Stimulated activated naive CD4-positive, alpha-beta T cell (primary cell): ENCODE results near the gene AMER3.

ENCODE experiments used
- DNase-seq, 6 experiments: peaks; one replicate each; lab custom pipeline; 2025; lab: John Stamatoyannopoulos, UW

The AMER3 gene

DNA sequence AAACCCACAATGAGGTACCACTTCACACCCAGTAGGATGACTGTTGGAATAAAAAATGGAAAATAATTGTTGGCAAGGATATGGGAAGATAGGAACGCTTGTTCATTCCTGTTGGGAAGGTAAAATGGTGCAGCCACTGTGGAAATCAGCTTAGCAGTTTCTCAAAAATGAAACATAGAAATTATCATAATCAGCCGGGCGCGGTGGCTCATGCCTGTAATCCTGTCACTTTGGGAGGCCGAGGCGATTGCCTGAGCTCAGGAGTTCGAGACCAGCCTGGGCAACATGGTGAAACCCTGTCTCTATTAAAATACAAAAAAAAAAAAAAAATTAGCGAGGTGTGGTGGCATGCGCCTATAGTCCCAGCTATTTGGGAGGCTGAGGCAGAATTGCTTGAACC is 23.4 kb downstream of the AMER3 start:
- no peak for DNase-seq

DNA sequence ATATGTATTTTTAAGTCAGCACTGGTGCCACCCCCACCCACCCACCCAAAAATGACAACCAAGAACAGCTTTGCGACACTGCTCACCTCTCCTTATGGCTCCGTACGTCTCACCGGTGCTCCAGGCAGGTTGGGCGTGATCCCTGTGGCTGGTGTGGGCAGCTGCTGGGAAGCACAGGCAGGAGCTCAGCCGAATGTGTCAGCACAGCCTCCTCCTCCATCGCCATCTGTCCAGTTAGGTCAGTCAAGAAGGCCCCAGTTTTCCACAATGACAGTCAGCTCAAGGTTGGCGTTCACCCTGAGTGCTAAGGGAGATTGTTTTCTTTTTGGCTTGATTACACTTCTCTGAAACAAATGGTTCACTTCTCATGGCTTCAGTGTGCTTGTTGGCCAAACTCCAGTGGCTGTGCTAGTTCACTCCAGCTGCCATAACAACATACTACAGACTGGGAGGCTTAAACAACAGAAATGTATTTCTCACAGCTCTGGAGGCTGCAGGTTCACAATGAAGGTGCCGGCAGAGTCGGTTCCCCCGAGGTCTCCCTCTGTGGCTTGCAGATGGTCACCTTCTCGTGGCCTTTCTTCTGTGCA is 30.2 kb downstream of the AMER3 start:
- DNase-seq = no peak

DNA sequence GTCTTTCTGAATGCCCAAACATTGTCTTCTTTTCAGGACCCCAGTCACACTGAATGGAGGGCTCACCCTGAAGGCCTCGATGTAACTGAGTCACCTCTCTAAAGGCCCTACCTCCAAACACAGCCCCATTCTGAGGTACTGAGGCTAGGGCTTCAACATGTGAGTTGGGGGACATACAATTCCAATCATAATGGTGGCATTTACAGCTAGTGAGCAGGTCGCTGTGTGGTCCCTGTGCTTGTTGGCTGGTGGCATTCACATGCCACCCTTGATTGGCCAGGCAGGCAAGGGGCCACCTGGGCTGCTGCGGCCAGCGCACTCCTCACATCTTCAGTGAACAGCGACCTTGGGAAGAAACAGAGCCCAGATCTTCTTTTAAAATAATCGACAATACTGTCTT is 30.7 kb downstream of the AMER3 start:
- no peak for DNase-seq

GRCh38 chr2:130787841-130788240 is 32.5 kb downstream of the AMER3 start:
- DNase-seq = no peak

GRCh38 chr2:130790312-130790711 is 35.0 kb downstream of the AMER3 start:
- no peak for DNase-seq

GRCh38 chr2:130790804-130791616 is 35.7 kb downstream of the AMER3 start:
- DNase-seq = no peak

DNA sequence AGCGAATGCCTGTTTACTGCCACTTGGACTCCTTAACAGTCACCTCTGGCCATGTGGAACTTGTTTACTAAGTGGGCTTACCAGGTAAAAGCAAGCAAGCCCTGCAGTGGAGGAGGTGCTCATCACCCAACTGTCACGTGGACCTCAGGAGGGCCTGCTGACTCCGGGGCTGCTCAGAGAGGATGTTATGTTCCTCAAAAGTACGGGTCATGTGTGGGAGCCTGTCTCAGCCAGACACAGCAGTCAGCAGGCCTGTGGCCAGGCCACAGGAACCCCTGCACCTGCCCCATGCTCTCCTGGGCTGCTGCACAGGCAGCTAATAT is 36.2 kb downstream of the AMER3 start:
- no peak for DNase-seq

- no peak for DNase-seq
These were observed 40.1 kb downstream of the AMER3 start for GRCh38 chr2:130795431-130795830.

DNA sequence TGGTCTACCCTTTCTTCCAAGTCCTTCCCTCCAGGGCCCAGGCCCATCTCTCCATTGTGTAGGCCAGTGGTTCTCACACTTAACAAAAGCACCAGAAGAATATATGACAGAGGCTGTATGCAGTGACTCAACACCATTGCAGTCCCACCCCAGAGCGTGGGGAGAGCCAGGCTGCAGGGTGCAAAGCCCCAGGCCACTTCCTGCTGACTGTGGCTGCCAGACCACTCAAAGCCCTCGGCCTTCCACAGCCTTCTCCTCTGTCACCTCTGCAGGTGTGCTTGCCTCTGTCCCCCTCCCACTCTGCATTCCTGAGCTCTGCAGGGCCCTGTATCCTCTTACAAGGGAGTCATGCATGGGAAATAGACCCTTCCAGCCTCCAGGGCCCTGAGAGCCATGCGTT is 41.0 kb downstream of the AMER3 start:
- DNase-seq = no peak

GRCh38 chr2:130797493-130798435 is 42.4 kb downstream of the AMER3 start:
- DNase-seq = peak; percentile 75 to 93 (median 84)

- DNase-seq = no peak
These were observed 43.3 kb downstream of the AMER3 start for GRCh38 chr2:130798472-130799218.

- DNase-seq = no peak
These were observed 44.0 kb downstream of the AMER3 start for GRCh38 chr2:130799295-130799694.

DNA sequence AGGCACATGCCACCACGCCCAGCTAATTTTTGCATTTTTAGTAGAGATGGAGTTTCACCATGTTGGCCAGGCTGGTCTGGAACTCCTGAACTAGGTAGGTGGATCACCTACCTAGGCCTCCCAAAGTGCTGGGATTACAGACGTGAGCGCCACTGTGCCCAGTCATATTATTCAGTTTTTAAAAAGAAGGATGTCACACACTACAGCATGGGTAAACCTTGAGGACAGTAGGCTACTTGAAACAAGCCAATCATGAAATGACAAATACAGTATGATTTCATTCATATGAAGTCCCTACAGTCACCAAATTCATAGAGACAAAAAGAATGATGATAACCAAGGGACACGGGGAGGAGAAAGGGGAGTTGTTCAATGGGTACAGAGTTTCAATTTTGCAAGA is 50.3 kb downstream of the AMER3 start:
- no peak for DNase-seq

DNA sequence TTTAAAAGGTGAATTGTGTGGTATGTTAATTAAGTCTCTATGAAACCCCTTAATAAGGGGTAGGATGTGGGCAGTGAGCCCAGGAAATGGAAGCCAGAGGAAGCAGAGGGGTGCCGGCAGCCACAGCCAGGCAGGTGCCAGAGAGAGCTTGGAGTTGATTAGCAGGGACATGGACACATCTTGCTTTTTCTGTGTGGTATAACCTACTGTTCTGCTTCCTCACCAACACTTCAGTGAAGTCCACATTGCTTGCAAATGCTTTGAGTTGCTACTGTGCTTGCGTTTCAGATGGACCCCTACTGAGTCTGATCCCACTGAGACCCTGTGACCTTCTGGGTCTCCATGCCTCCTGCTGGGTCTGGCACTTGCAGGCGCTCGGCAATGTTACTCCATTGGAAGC is 51.0 kb downstream of the AMER3 start:
- DNase-seq = no peak

DNA sequence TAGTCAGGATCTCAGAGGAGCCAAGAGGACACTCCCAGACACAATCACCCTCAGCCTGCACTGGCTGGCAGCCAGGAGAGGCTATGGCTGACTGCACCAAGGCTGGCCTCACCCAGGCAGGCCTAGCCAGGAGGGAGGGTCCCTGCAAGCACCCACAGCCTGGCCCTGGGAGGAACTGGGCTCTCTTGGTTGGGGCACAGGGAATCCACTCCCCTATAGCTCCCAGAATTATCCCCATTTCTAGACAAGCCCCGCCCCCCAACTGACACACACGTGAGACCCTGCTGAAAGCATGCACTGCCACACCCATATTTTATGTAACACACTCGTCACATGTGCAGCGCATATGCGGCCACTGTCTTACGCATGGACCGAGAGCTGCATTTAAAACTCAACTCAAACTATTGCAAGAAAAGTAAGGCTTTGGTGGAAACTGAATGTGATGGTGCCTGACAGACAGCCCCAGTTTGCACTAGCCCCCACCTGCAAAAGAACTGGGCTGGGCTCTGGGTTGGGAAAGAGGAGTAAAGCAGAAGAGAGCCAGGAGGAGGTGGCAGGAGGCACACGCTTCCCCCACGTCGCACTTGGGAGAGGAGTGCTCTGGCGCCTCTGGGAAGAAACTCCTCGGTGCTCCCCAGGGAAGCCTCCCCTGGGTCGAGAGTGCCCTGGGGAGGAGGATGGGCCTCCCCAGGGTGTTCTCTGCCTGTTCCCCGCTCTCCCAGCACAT is 52.5 kb downstream of the AMER3 start:
- no peak for DNase-seq

GRCh38 chr2:130808482-130809268 is 53.3 kb downstream of the AMER3 start:
- no peak for DNase-seq

- no peak for DNase-seq
These were observed 55.1 kb downstream of the AMER3 start for GRCh38 chr2:130810490-130810889.

DNA sequence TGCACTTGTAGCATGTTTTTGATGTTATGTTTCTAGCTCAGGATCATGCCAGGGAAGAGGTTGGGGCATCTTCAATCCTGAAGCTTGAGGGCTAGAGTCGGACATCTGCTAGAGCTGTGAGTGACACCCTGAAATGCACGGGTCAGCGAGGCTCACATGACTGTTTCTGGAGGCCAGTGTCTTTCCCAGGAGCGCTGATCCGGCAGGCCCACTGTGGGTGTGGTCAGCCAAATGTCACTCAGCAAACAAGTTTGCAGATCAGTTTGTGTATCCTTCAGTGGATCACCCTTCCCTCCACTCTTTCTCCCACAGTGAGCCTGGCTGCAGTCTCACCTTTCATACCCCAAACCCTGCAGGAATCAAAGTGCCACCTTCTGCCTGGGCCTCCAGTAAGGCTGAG is 58.4 kb downstream of the AMER3 start:
- DNase-seq = no peak

DNA sequence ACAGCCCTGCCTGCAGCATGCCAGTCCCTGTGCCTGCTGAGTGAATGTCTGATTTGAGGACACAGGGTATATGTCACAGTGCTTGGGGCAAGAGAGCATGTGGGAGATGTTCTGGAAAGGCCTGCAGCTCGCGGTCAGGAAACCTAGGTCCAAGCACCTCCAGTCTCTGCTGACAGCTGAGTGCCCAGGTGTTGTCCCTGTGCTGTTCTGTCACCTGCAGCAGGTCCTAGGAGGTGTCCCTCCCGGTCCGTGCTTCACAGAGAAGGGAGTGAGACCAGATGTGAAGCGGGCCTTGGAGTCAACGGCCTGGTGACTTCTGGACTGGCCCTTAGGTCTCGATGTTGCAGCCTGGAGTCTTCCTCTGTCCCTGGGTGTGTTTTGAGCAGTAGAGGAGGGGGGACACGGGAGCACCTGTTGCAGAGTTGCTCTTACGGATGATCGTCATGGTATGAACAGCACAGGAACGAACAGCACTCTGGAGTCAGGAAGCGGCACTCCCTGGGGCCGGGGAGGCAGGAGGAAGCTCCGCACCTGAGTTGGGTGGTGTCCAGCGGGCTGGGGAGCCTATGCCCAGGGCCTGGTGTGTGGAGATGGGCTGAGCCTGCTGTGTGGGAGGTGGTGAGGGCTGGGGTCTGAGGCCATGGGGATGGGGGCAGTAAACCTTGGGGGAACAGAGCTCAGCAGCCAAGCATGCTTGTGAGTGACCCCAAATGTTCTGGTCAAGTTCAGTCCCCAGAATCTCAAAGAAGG is 59.8 kb downstream of the AMER3 start:
- no peak for DNase-seq
